HG03460 (cell line): ENCODE data around the gene FAM110A.
"Not testable (repeated sequence)": the region's sequence is repeated elsewhere in the genome, so short reads cannot be mapped to it uniquely, and the experiment has no call there.

ENCODE experiments used
- ATAC-seq: cut with Tn5 transposase; IDR thresholded peaks from one replicate; pipeline ENCODE4 v1.9.1; 2021; ENCODE audit not compliant: unreplicated experiment

The FAM110A gene

DNA sequence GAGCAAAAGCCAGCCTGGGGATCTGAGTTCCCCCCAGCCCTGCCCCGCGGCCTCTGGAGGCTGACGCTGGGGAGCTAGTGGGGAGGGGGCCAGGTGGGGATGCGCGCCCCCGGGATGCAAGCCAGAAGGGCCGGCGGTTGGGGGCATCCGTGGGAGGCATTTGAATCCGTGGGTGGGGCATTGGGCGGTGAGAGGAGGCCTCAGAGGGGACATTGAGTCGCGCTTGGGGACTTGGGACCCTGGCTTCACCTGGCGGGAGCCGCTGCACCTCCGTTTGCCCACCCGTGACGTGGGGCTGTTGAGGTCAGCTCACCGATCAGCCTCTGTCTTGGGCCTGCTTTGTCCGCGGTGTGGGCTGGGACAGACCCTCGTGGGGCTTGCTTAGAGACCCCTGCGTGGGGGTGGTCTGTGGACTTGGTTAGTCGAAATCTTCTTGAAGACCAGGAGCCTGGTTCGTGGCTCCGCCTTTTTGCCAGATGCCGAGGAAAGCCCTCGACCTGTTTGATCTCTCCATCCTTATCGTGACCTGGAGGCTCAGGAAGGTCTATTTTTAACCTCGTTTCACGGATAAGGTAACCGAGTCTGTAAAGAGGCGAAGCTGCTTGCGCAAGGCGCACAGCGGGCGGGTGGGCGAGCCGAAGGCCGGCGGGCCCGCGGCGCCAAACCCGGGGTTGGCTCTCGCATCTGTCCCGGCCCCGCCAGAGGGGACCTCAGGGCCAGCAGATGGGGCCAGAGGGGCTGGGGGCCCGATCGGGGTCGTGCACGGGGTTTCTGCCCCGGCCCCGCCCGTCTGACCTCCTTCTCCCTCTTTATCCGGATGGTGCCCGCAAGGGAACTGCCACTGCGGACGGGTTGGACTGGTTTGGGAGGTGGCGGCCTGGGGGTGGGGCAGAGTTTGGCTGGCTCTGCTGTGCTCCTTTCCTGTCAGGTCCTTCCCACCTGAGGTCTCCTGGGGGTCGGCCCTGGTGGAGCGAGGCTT lies 8.3 kb downstream of the FAM110A start:
- no peak for ATAC-seq

DNA sequence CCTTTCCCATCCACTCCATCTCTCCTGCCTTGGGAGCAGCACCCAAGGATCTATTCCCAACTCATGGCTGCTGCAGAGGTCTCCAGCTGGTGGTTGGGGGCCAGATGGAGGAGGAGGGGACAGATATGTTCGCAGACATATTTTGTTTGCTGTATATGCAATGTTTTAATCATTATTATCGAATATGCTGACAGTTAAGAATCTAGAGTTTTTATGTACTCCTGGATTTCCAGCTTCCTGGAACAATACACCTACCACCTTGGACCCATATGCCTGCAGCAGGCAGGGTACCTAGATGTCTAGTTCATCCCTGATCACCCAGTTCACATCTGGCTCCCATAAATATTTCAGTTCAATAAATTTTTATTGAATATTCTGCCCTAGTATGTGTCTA lies 9.0 kb downstream of the FAM110A start:
- ATAC-seq = no peak

DNA sequence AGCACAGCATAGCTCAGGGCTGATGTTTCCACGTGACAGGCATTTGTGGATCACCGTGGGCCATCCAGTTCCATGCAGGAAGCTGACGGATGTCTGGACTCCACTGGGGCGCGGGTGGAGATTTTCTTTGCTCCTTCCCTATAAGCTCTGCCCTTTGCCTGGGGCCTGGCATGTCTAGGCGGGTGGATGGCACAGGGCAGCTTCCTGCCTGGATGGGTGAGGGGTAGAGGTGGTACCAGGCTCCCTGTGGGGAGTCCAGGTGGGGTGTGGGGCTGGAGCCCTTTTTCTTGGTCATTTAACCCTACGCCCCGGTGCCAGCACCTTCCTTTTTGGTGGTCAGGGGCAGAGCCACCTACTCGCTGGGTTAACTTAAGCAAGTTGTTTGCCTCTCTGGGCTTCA lies 10.4 kb downstream of the FAM110A start:
- ATAC-seq = no peak

DNA sequence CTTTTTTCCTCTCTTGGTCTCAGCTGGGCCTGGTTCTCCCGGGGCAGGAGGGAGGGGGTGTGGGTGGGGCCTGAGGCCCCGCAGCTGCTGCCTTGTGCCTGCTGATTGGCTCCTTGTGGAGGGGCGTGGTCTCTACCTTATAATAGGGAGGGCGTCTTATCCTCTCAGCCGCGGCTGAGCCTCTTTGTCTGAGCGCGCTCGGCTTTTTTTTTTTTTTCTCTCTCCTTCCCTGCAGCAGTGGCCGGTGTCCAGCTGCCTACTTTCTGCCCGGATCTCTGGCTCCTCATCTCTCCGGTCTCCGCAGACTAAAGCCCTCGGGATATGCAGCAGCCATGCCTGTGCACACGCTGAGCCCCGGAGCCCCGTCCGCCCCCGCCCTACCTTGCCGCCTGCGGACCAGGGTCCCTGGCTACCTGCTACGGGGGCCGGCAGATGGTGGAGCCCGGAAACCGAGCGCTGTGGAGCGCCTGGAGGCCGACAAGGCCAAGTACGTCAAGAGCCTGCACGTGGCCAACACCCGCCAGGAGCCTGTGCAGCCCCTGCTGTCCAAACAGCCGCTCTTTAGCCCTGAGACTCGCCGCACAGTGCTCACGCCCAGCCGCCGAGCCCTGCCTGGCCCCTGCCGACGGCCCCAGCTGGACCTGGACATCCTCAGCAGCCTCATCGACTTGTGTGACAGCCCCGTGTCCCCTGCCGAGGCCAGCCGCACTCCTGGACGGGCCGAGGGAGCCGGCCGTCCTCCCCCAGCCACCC lies 11.1 kb downstream of the FAM110A start:
- peak; percentile 92 for ATAC-seq

DNA sequence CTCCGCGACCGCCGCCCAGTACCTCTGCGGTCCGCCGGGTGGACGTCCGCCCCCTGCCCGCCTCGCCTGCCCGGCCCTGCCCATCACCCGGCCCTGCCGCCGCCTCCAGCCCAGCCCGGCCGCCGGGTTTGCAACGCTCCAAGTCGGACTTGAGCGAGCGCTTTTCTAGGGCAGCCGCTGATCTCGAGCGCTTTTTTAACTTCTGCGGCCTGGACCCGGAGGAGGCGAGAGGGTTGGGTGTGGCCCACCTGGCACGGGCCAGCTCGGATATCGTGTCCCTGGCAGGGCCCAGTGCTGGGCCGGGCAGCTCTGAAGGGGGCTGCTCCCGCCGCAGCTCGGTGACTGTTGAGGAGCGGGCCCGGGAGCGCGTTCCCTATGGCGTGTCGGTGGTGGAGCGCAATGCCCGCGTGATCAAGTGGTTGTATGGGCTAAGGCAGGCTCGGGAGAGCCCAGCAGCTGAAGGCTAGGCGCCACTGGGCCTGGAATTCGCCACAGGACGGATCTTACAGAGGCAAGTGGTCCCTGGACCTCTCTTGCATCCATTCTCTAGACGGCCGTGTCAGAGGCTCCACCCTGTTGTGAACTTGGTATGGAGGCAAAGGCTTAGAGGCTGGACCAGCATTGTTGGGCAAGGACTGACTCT lies 11.8 kb downstream of the FAM110A start:
- no peak for ATAC-seq

DNA sequence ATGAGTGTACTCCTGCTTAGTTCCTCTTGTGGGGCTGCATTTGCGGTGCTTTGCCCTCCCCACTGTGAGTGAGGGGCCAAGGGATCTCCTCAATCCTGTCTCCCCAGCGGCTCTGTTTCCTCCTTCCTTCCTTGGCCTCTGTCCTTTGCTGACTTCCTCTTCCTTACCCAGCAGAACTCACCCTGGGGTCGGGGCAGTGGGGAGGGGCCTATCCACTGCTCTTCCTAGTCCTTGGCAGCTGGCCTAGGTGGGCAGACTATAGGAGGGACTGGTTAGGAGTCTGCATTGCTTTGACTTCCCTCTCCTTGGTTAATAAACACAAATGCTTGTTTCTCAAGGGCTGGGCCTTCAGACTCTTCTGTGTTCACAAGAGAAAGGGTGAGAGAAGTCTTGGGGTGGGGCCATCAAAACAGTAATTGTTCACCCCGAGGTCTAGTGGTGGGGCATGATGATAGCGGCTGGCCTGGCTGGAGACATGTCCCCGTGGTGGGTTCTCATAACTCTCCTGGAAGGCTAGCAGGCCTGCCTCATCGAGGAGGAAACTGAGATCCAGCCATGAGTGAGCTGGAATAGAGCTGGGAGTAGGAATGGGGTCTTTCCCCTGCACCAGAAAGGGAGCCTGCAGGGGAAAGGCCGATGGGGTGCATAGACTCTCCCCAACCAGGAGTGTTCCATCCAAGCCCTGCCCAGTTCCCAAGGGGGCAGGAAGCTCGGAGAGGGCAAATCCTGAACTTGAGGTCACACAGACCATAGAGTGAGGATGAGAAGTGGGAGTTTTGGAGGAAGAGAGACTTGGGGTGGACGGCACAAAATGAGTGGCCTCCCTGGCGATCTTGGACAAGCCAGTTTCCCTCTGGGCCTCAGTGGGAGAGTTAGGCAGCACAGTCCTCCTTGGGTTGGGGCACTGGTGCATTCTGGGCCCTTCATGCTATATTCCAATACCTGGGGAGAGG lies 12.7 kb downstream of the FAM110A start:
- ATAC-seq = no peak

DNA sequence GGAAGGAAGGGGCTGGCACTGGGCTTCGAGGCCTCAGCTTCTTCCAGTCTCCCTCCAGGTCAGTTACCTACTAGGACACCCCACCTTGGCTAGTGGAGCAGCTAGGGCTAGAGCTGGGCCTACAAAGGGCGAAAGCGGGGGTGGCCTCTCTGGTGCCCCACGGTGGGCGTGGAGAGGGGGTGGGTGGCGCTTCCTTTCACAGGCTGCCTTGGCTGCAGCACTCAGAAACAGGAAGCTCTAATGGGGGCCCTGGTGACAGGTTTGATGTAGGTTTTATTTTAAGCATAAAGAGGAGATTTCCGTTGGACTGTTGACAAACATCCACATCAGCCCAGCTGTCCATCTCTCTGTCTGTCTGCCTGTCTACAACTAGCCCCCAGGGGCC lies 13.4 kb downstream of the FAM110A start:
- no peak for ATAC-seq

DNA sequence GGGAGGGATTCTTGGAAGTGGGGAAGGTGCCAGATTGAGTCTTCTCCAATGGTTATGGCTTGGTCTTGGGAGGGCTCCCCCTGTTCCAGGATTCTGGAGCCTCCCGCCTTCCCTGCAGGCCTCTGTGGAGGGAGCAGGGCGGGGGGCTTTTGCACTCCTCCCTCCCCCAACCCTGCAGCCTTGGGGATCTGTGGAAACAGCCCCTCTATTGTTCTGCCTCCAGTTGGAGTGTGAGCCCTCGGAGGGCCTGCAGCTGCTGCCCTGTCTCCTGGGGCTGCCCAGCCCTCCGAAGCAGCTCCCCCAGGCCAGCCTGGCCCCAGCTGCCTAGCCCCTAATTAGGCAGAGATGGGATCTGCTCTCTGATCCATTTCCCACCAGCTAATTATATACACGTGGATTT lies 14.7 kb downstream of the FAM110A start:
- no peak for ATAC-seq

DNA sequence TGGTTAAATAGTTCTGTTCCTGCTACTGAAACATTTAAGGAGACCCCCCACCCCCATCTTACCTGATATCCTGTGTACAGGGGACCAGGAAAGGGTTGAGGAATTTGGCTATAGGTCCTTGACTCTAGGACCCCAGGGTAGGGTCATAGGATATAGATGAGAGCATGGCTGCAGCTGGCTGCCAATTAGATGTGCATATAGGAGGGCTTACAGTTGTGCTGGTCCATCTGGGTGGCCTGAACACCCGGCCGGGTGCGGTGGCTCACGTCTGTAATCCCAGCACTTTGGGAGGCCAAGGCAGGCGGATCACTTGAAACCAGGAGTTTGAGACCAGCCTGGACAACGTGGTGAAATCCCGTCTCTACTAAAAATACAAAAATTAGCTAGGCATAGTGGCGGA lies 15.2 kb downstream of the FAM110A start:
- ATAC-seq = not testable (repeated sequence)

DNA sequence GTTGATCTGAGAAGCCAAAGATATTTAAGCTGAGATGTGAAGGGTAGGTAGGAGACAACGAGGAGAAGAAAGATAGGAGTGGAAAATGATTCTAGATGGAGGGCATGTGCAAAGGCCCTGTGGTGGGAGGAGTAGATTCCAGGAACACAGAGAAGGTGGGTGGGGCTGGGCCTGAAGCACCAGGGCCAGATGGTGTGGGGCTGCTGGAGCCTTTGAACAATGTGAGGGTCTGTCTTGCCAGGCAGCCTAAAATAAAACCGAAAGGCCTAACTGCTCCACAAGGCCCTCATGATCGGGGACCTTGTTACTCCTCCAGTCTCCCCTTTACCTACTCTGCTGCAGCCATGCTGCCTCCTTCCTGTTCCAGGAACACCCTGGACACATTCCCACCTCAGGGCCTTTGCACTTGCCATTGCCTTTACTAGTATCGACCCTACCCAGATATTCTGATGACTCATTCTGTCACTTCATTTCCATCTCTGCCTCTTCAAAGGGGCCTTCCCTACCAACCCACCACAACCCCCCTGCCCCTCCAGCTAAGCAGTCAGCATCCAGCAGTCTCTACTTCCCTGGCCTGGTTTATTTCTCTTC lies 20.0 kb downstream of the FAM110A start:
- no peak for ATAC-seq

DNA sequence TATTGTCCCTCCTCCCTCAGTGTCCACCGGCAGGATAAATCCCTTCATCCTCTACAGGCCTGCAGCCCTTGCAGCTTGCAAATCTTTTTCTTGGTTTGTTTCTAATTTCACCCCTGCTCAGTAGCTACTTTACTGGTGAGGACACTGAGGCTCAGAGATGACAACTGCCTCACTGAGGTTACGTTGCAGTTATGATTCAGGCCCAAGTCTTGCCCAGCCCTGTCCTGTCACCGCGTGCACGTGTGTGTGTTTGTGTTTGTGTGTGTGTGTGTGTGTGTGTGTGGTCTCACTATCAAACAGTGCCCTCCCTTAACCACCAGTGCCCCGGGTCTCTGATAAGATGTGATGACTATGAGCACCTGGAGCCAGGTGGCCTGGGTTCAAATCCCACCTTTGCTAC lies 21.1 kb downstream of the FAM110A start:
- ATAC-seq = no peak

DNA sequence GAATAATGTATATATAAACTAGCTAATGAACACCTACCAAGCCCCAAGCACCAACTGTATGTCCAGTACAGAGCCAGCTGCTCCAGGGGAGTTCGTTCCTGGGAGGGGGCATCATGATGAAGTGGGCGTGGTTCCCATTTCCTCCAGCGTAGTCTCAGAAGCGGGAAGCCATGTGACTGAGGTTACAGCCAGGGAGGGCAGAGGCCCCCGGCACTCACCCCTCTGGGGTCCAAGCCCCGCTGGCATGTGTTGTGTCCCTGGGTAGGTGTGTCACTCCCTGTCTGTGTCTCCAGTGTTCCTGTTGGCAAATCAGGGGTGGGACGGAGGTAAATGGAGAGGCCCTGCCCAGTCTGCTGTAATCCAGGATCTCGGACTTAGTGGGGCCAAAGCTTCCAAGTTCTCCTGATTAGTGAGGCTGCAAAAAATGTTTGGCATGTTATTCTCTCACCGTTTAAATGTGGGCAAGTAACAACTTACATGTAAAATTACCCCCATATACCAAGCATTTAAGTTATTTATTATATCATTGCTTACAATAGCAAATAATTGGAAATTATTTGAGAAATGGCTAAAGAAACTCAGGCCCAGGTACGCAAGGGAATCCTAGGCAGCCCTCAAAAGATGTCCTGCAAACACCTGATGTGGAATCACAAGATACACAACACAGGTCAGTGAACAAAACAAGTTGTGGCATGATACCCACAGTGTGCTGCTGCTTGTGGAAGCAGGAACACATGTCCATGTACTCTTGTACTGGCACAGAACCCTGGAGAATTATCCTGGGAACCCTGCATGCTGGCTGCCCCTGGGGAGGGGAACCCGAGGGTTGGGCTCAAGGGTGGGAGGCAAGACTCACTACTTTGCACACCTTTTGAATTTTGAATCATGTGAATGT lies 22.2 kb downstream of the FAM110A start:
- ATAC-seq = no peak

DNA sequence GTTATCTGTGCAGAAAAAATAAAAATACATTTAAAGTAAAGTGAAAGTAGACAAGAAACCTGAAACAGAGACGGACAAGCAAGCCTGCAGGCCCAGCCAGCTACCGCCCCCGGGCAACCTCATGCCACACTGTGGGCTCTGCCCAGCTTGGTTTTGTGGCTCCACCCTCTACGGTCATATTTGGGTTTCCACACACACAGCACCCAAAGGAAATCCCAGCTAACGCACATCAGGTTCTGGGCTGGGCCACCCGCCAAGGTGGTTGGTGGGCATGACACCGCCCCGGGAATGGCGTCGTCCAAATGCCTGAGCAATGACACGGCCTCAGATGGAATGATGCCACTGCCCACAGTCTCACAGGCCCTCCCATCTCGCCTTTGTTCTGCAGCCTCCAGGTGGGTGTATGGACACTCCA lies 22.9 kb downstream of the FAM110A start:
- no peak for ATAC-seq

DNA sequence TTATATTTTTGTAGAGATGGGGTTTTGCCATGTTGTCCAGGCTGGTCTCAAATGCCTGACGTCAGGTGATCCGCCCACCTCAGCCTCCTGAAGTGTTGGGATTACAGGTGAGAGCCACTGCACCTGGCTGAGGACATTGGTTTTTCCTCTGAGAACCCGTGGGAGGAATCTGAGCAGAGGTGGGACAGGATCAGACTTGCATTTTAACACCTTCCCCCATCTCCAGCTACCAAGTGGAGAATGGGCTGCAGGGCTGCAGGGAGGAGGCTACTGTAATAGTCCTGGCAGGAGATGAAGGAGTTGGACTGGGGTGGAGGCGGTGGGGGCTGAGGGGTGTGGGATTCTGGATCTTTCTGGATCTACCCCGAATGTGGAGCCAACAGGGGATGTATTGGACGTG lies 24.5 kb downstream of the FAM110A start:
- no peak for ATAC-seq

DNA sequence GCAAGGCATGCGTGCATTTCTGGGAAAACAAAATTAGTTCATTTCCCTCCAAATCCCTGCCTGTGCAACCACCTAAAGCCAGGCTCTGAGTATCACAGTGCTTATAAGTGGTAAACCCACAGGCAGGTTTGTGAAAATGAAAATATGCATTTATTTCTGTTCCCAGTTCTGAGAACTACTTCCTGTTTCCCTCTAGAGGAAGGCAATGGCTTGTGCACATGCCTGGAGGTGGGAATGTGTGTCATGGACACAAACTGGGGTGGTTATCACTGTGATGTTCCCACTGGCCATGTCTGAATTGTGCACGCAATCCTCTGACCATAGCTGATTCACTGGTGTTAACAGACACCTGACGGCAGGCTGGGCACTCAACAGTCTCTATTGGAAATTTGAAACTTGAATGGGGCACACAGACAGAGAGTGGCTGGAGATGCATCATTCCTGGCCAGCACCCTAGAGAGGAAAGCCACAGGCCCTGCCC lies 26.3 kb downstream of the FAM110A start:
- ATAC-seq = no peak

DNA sequence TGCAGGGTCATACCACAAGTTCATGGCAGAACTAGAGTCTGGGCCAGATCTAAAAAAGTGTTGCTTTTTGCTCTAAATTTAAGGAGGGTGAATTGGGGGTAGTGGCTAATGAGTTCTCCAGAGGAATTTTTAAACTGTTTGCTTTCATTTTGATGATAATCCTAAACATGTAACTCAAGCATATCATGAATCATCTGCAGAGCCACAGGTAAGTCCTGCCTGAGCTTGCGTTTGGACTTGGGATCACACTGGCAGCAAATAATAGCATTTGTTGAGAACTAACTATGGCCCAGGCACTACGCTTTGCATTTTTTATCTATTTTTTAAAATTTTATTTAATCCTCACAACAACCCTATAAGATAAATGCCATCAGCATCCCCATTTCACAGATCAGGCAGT lies 27.4 kb downstream of the FAM110A start:
- ATAC-seq = no peak

DNA sequence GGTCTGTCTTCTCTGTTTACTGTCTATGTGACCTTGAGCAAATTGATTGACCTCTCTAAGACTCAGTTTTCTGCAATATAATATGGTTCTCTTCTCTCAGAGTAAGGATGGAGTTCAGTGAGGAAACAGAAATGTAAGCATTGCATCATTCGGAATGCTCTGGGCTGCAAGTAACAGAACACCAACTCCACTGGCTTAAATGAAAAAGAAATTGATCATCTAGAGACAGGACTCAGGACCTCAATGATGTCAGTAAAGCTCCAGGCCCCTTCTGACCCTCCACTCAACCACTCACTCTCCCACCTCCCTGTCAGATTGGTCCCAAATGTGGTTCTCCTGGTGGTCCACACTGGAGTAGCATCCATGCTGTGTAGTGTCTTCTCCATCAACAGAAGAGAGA lies 31.9 kb downstream of the FAM110A start:
- ATAC-seq = no peak

DNA sequence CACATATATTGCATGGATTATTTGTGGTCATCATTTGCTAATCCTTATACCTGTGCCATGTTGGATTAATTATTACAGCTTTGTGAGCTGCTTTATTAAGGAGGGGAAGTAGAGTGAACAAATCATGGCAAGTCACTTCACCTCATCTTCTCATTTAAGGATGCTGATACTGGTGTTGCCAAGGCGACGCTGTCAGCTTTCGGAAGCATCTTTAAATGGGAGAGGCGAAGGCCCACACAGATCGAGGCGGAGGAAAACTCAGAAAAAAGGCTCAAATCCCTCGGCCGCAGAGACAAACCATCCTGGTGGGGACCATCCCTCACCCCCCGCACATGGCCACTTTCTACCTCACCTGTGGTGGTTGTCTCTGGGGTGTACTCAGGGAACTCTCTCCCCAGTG lies 34.8 kb downstream of the FAM110A start:
- ATAC-seq = no peak

DNA sequence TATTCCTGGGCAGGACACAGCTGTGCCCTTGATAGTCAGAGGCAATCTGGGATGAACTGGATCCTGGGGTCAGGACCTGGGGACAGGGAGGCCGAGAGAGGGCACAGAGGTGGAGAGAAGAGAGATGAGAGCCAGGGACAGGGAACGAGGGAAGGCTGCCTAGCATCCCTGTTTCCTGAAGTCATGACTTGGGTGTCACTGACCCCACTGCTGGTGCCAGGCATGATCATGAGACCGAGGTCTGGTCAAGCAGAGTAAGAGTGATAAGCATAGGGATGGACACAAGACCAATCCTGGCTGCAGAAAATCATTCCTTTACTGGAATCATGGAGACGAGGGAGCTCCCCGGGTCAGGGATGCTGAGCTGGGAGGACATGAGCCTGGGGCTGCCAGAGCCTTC lies 36.1 kb downstream of the FAM110A start:
- ATAC-seq = no peak
